Endometrial microvascular endothelial cells (primary cell): ENCODE results near the gene MST1. TPM values are rescaled to one million over a fixed set of nuclear protein-coding genes. Genes with fewer than 3 reads are reported as not detected.

Source experiments
- in situ Hi-C: cut with HindIII; loops from 2 replicates; pipeline ENCODE4 v1.10.0; 2017; ENCODE audit warnings: low sequenced_read_pairs, low pct_unique_long_range_greater_than_20kb; ENCODE audit errors: inconsistent ontology term
- total RNA-seq: library from RNA; depleted of rRNA; stranded (reverse); fragments of >200 nt; gene quantifications from one replicate; pipeline ENCODE4 v1.2.3, GENCODE V29; 2015; ENCODE audit errors: inconsistent ontology term

The MST1 gene
- total RNA-seq, 1 donor from 2014 or later = 1.1 TPM

GRCh38 chr3:49650177-49650576 lies 39.1 kb downstream of the MST1 start:
- in situ Hi-C loops = no loop called here

- in situ Hi-C loops = no loop called here
These were observed 39.7 kb downstream of the MST1 start for GRCh38 chr3:49649576-49649975.

GRCh38 chr3:49648354-49649019 lies 40.8 kb downstream of the MST1 start:
- in situ Hi-C loops = no loop called here

- in situ Hi-C loops = no loop called here
These were observed 41.5 kb downstream of the MST1 start for GRCh38 chr3:49647741-49648140.

- in situ Hi-C loops = no loop called here
These were observed 43.0 kb downstream of the MST1 start for GRCh38 chr3:49646236-49646635.

- in situ Hi-C loops = no loop called here
These were observed 44.6 kb downstream of the MST1 start for GRCh38 chr3:49644684-49645083.

- in situ Hi-C loops = no loop called here
These were observed 46.5 kb downstream of the MST1 start for GRCh38 chr3:49642708-49643145.

GRCh38 chr3:49641921-49642707 lies 47.2 kb downstream of the MST1 start:
- in situ Hi-C loops = no loop called here

GRCh38 chr3:49641292-49641691 lies 48.0 kb downstream of the MST1 start:
- in situ Hi-C loops = no loop called here

GRCh38 chr3:49639551-49639950 lies 49.7 kb downstream of the MST1 start:
- in situ Hi-C loops = no loop called here

GRCh38 chr3:49638445-49638844 lies 50.8 kb downstream of the MST1 start:
- in situ Hi-C loops = no loop called here

- in situ Hi-C loops = no loop called here
These were observed 52.2 kb downstream of the MST1 start for GRCh38 chr3:49636883-49637609.

GRCh38 chr3:49634736-49635135 lies 54.5 kb downstream of the MST1 start:
- in situ Hi-C loops = no loop called here

Other genes with a start within 250 kb of the MST1 start
- 107 TPM for gene DAG1, start 219.2 kb downstream of the MST1 start, total RNA-seq
- 0.09 TPM for gene BSN, start 135.0 kb downstream of the MST1 start, total RNA-seq
- gene APEH, start 15.1 kb downstream of the MST1 start, total RNA-seq = 106 TPM
- gene RNF123, start 83 bp upstream of the MST1 start, total RNA-seq = 22.4 TPM
- 2.4 TPM for gene AMIGO3, start 30.2 kb upstream of the MST1 start, total RNA-seq
- 48.2 TPM for gene GMPPB, start 34.5 kb upstream of the MST1 start, total RNA-seq
- 38.7 TPM for gene IP6K1, start 97.1 kb upstream of the MST1 start, total RNA-seq
- not detected for gene CDHR4, start 110.4 kb upstream of the MST1 start, total RNA-seq
- gene INKA1, start 113.8 kb upstream of the MST1 start, total RNA-seq = 5.4 TPM
- gene UBA7, start 124.5 kb upstream of the MST1 start, total RNA-seq = 31.0 TPM
- gene TRAIP, start 167.1 kb upstream of the MST1 start, total RNA-seq = 9.7 TPM
- gene CAMKV, start 180.4 kb upstream of the MST1 start, total RNA-seq = not detected
- 0.19 TPM for gene MST1R, start 214.4 kb upstream of the MST1 start, total RNA-seq
- gene MON1A, start 240.3 kb upstream of the MST1 start, total RNA-seq = 28.6 TPM